22Rv1 (cell line): ENCODE data around the gene MAGI1.

Source experiments
- CTCF ChIP-seq: fragments of 450-650 bp; IDR thresholded peaks from 2 replicates; pipeline ENCODE4 v1.5.1; 2017; ENCODE audit warnings: mild to moderate bottlenecking
- ZFX ChIP-seq: fragments of 450-650 bp; IDR thresholded peaks from 2 replicates; pipeline ENCODE4 v1.6.1; 2017; ENCODE audit warnings: antibody characterized with exemption, borderline replicate concordance

- no peak for TF ChIP-seq CTCF
- no peak for TF ChIP-seq ZFX
Measured at GRCh38 chr3:66068255-66068654, 29.5 kb upstream of the MAGI1 start.
